Body of pancreas (tissue), 4 donors: Measurements from ENCODE around the gene SHISA7. TPM values are rescaled to one million over a fixed set of nuclear protein-coding genes. Genes with fewer than 3 reads are reported as not detected.
A peak's percentile ranks its signal among the peaks of the same experiment; 100 is the strongest.

Experiments used
- ATAC-seq: fragments of 150-250 bp; one replicate; pipeline ENCODE4 v1.9.1; 2016
- DNase-seq, 4 donors: peaks; one replicate each; pipeline ENCODE4 v3.0.0-alpha.2; 2019
- H3K27ac ChIP-seq, 4 donors: fragments of 200-600 bp; sonication (generic); 1 replicate in 3 of 4; 2 replicates in 1 of 4; pipeline versions ENCODE4 v1.5.1 to v1.6.1; 2016 to 2019; ENCODE audit warnings: mild to moderate bottlenecking in 1 of 4, mixed read lengths in 1 of 4, moderate library complexity in 1 of 4
- H3K27me3 ChIP-seq, 2 donors: fragments of 200-600 bp; sonication (generic); one replicate each; pipeline ENCODE4 v1.6.0; 2016; ENCODE audit warnings: mild to moderate bottlenecking in 1 of 2
- H3K36me3 ChIP-seq, 2 donors: fragments of 200-600 bp; sonication (generic); replicated peaks in 1 of 2; 2 replicates each; pipeline ENCODE4 v1.5.1; 2016; ENCODE audit warnings: low read depth in 2 of 2; ENCODE audit not compliant: insufficient read depth in 1 of 2
- H3K4me1 ChIP-seq: fragments of 200-600 bp; sonication (generic); one replicate; pipeline ENCODE4 v1.6.0; 2016
- H3K4me3 ChIP-seq, 2 donors: fragments of 200-600 bp; sonication (generic); 1 replicate in 1 of 2; 2 replicates in 1 of 2; pipeline ENCODE4 v1.5.1; 2016 to 2019
- H3K9me3 ChIP-seq, 3 donors: fragments of 200-600 bp; sonication (generic); 1 replicate in 2 of 3; 2 replicates in 1 of 3; pipeline ENCODE4 v1.5.1; 2016
- CTCF ChIP-seq, 7 experiments: fragments of 450-650 bp in 4 of 7; fragments of 200-600 bp in 3 of 7; sonication (generic) in 3 of 7; IDR thresholded peaks; one replicate each; pipeline ENCODE4 v1.5.1; 2016 to 2019; ENCODE audit warnings: antibody characterized with exemption in 7 of 7
- POLR2A ChIP-seq, 3 donors: fragments of 450-650 bp; IDR thresholded peaks; one replicate each; pipeline ENCODE4 v1.6.1; 2016; ENCODE audit warnings: antibody characterized with exemption in 3 of 3, mild to moderate bottlenecking in 2 of 3
- WGBS, 2 donors: methylation state at CpG; one replicate each; pipeline ENCODE4 v1.1.5; 2017; 5-methylcytosine and 5-hydroxymethylcytosine counted together
- intact Hi-C: fragments of 100-400 bp; cut with DNase I; formaldehyde crosslinking; loops from one replicate; pipeline ENCODE4 v1.15.1; 2023
- total RNA-seq, 2 donors: library from RNA; depleted of rRNA; stranded (reverse); fragments of >200 nt; gene quantifications; one replicate each; pipeline ENCODE4 v1.1.0, GENCODE V29; 2016

SHISA7 gene
- total RNA-seq, 2 donors from 2014 or later: not detected

- Histone ChIP-seq H3K27me3 (no peaks in the 10 kb centered on the region), H3K27ac (peak overlapping the region; percentile 84 to 96 (median 94)), H3K9me3 (no peaks in the 10 kb centered on the region), H3K4me3 (no peak overlapping the region), H3K36me3 (peaks cover 0 to 8% of the 10 kb centered on the region in 2 donors), H3K4me1 (peaks cover 54% of the 10 kb centered on the region)
- intact Hi-C loops: loop anchor here (10.0 kb wide), 1 partner anchor 80 kb away; no protein-coding TSS in a partner anchor
- 1 to 3% methylated on average over 22 to 34 of the region's 34 CpGs for WGBS, 2 donors
- ATAC-seq (peak; percentile 85), DNase-seq (peak; percentile 92 to 97 (median 95))
- TF ChIP-seq POLR2A (IDR thresholded peaks at IDR 0.05) (no peak), CTCF (IDR thresholded peaks at IDR 0.05) (no peak)
These were observed 58.0 kb downstream of the SHISA7 start for GRCh38 chr19:55384920-55385723.

DNA sequence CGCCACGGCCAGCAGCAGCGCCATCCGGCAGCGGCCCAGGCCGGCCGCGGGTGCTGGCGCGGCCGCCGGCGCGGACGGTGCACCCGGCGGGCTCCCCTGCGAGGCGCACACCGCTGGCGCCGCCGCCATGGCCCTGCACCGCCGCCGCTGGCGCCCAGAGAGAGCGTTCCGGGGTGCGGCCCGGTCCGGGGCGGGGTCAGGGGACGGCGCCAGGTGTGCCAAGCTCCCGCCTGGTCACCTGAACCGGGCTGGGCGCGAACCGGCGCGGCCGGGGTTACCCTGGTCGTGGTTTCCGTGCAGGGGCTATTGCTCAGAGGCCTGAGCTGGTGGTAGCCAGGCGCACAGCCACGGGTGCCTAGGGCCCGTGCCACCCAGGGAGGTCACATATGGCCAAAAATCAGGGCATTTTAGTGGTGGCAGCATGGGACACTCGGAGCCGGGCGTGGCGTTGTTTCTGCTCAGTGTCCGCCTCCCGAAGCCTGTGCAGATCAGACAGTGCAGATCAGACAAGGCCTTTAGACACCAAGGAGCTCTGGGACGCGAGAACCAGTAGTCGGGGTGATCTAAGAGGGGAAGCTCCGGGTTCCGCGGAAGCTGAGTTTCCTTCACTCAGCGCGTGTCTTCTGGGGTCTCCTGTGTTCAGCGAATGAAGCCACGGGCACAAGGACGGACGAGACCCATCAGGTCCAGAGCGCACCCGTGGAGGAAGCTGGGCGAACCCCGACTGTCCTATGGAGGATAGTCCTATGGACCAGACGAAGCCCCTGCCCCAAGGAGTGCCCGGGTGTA, 58.8 kb downstream of the SHISA7 start, which contains the start of gene TMEM238:
Gene TMEM238 (minus strand): TSS at position 162 of the 789 bp plus-strand sequence. CDS start 33 bp downstream, at position 129.
- Histone ChIP-seq H3K36me3 (peaks cover 0 to 6% of the 10 kb centered on the region in 2 donors), H3K4me3 (peak within 1 kb of the TSS in 1 of 2 donors; percentile 9), H3K4me1 (peaks cover 54% of the 10 kb centered on the region), H3K27ac (peak within 1 kb of the TSS; percentile 84 to 96 (median 94)), H3K27me3 (no peaks in the 10 kb centered on the region), H3K9me3 (no peaks in the 10 kb centered on the region)
- intact Hi-C loops: loop anchor here (10.0 kb wide), 1 partner anchor 80 kb away; no protein-coding TSS in a partner anchor
- TF ChIP-seq CTCF (IDR thresholded peaks at IDR 0.05): no peak
- TF ChIP-seq POLR2A (IDR thresholded peaks at IDR 0.05): peak; percentile 20 to 61 (median 52)
- DNase-seq: peak; percentile 69 to 78 (median 74)
- 11 to 43% methylated on average over 8 to 55 of the region's 72 CpGs for WGBS, 2 donors
- peak; percentile 39 for ATAC-seq

- peaks cover 0 to 6% of the 10 kb centered on the region in 2 donors for H3K36me3 ChIP-seq
- no peaks in the 10 kb centered on the region for H3K27me3 ChIP-seq
- peaks cover 48% of the 10 kb centered on the region for H3K4me1 ChIP-seq
- TF ChIP-seq CTCF (IDR thresholded peaks at IDR 0.05) (peak in 4 of 7 experiments; percentile 9 to 60 (median 33)), POLR2A (IDR thresholded peaks at IDR 0.05) (peak; percentile 15 to 58 (median 58))
- 5 to 25% methylated on average over 9 to 60 of the region's 88 CpGs for WGBS, 2 donors
- ATAC-seq (peak; percentile 38), DNase-seq (peak; percentile 69 to 74 (median 72))
- no peak overlapping the region for H3K4me3 ChIP-seq
- no peaks in the 10 kb centered on the region for H3K9me3 ChIP-seq
- peak overlapping the region; percentile 84 to 96 (median 94) for H3K27ac ChIP-seq
- intact Hi-C loops: loop anchor here (10.0 kb wide), 1 partner anchor 79 kb away; no protein-coding TSS in a partner anchor
These were observed 59.6 kb downstream of the SHISA7 start for GRCh38 chr19:55383279-55384130.

GRCh38 chr19:55382522-55383054, 60.5 kb downstream of the SHISA7 start:
- TF ChIP-seq POLR2A (IDR thresholded peaks at IDR 0.05) (no peak), CTCF (IDR thresholded peaks at IDR 0.05) (no peak)
- no peaks in the 10 kb centered on the region for H3K36me3 ChIP-seq
- DNase-seq (no peak), ATAC-seq (no peak)
- intact Hi-C loops: loop anchor here (10.0 kb wide), 1 partner anchor 78 kb away; no protein-coding TSS in a partner anchor
- 88 to 100% methylated on average over 3 of the region's 3 CpGs for WGBS, 2 donors
- no peaks in the 10 kb centered on the region for H3K9me3 ChIP-seq
- peaks cover 39% of the 10 kb centered on the region for H3K4me1 ChIP-seq
- no peak overlapping the region for H3K4me3 ChIP-seq
- H3K27me3 ChIP-seq: no peaks in the 10 kb centered on the region
- no peak overlapping the region for H3K27ac ChIP-seq
